GM19468 (cell line): Measurements from ENCODE around the gene IFI27.
"Not testable (repeated sequence)": the region's sequence is repeated elsewhere in the genome, so short reads cannot be mapped to it uniquely, and the experiment has no call there.

Experiments
- ATAC-seq: cut with Tn5 transposase; IDR thresholded peaks from one replicate; pipeline ENCODE4 v1.9.1; 2021; ENCODE audit warnings: mild to moderate bottlenecking, moderate library complexity, moderate number of reproducible peaks; ENCODE audit not compliant: unreplicated experiment; ENCODE audit errors: extremely low read depth

Gene IFI27

DNA sequence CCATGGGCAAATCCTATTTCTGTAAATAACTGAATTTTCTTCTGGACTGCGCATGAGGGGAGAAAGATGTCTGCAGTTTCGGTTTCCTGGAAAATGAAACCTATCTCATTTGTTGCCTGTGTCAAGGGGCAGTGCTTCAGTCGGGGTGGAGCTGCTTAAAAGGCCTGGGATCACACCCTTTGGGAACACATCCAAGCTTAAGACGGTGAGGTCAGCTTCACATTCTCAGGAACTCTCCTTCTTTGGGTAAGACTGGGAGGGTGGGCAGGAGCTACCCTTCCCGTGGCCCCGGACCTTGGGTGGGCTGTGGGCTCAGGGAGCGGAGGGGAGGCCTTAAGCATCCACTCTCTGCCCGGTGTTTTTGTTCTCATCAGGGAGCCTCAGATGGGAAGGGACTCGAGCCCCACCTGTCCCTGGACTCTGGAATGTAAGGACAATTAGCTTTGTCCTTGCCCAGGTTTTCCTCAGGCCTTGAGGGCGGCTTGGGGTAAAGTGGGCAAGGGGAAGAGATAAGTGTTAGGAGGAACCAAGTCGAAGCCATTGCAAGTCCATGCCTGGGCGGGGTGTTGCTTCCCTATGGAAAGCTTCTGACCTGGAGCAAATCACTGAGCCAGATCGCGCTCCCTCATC lies at the start of gene IFI27:
IFI27 (plus strand) TSS at position 185 of the 630 bp plus-strand sequence.
- no peak for ATAC-seq

GRCh38 chr14:94062344-94062940 lies 48.1 kb upstream of the IFI27 start:
- ATAC-seq, result no peak

DNA sequence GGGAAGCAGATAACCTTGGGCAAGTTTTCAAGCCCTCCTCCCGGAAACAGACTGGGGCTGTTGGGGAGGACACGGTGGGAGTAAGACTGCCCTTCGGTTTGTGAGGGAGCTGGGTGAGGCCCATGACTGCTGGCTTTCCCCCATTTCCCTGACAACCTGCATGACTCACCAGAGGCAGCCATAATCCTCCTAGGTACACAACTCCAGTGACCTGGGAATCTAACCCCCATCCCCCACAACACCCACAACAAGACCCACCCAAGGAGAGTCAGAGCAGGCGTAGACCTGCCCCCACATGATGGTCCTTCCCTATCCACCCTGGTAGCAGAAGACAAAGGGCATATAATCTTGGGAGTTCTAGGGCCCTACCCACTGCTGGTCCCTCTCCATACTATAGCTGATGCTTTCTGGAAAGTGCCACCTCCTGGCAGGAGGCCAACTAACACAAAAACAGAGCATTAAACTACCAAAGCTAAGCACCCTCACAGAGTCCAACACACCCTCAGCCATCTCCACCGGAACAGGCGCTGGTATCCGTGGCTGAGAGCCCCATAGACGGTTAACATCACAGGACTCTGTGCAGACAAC lies 44.4 kb upstream of the IFI27 start:
- no peak for ATAC-seq

DNA sequence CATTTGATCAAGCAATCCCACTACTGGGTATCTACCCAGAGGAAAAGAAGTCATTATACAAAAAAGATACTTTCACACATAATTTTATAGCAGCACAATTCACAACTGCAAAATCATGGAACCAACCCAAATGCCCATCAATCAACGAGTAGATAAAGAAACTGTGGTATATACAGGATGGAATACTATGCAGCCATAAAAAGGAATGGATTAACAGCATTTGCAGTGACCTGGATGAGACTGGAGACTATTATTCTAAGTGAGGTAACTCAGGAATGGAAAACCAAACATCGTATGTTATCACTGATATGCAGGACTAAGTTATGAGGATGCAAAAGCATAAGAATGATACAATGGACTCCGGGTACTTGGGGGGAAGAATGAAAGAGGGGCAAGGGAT lies 38.5 kb upstream of the IFI27 start:
- ATAC-seq, result not testable (repeated sequence)

DNA sequence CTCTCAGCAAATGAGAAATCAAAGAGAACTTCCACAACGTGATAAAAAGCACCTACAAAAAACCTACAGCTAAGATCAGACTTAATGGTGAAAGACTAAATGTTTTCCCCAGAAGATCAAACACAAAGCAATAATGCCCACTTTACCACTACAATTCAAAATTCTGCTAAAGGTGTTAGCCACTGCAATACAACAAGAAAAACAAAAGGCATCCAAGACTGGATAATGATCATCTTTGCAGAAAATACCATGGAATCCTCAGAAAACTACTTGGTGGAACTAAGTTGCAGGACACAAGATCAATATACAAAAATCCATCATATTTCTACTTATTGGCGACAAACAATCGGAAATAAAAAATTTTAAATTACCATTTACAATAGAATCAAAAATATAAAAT lies 36.0 kb upstream of the IFI27 start:
- ATAC-seq, result no peak

GRCh38 chr14:94075008-94075407 lies 35.5 kb upstream of the IFI27 start:
- ATAC-seq, result no peak

DNA sequence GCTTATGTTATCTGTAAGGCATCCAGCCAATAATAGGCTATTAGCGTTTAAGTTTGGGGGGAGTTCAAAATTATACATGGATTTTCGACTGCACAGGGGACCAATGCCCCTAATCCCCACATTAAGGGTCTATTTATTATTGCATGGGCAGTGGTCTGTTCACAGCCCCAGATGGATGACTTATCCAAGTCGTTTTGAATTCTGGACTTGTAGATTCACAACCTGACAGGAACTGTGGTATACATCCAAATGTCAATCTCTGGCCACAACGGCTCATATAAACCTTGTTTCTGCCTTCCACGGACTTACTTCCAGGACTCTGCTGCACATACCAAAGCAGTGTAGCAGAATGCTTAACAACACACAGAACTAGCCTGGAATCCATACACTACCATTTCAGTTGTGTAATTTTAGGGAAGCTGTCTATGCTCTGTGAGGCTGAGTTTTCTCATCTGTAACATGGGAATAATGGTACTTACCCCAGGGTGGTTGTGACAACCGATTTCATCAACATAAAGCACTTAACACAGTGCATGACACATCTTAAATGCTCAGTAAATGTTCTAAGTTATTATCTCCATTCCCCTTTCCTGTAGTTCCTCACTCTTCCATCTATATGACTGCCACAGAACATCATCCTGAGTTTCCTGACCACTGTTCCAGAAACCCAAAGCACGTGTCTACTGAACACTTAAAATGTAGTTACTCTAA lies 33.3 kb upstream of the IFI27 start:
- no peak for ATAC-seq

- ATAC-seq, result no peak
Measured at GRCh38 chr14:94077823-94078222, 32.7 kb upstream of the IFI27 start.

GRCh38 chr14:94079891-94080620 lies 30.5 kb upstream of the IFI27 start:
- no peak for ATAC-seq

DNA sequence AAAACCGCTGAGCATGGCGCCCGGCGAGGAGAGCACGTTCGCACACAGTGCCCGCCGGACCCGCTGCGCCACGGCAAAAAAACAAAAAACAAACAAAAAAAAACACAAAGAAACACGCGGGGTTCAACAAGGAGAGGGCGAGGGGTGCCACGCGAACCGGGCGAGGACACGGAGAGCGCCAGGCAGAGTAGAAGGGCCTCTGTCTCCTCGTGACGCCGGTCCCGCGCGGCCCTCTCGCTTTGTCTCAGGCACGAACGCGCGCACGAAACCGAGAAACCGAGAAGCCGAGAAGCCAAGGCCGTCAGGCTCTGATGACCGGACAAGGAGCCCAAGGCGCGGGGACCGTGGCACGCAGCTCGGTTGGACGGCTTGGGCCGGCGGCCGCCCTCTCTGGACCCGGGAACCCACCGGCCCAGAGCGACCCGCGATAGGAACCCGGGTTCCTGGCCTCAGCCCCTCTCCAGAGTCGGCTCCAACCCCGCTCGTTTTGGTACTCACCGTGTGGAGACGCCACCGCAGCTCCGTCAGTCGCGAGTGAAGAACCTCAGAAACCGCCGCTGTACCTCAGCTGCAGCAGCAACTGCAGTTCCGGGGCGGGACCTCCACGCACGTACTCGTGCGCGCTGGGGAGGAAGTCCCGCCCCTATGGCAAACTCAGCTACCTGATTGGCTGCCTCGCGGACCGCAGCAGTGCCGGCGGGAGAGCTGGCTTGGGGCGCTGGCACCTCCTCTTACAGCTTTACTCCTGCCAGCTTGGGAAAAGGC lies 29.7 kb upstream of the IFI27 start, which contains the start of the genes DDX24 and IFI27L1:
DDX24 (minus strand) TSS at position 582 of the 765 bp plus-strand sequence. CDS start 1,460 bp downstream, outside the sequence.
IFI27L1 (plus strand) TSS at position 690 of the 765 bp plus-strand sequence. CDS start 15,628 bp downstream, outside the sequence.
- ATAC-seq, result peak; percentile 99

GRCh38 chr14:94081386-94081820 lies 29.1 kb upstream of the IFI27 start:
- ATAC-seq, result no peak

- ATAC-seq, result no peak
Measured at GRCh38 chr14:94087891-94088290, 22.6 kb upstream of the IFI27 start.

GRCh38 chr14:94088516-94088915 lies 22.0 kb upstream of the IFI27 start:
- no peak for ATAC-seq

- no peak for ATAC-seq
Measured at GRCh38 chr14:94089479-94089878, 21.1 kb upstream of the IFI27 start.

GRCh38 chr14:94093418-94093817 lies 17.1 kb upstream of the IFI27 start:
- no peak for ATAC-seq

DNA sequence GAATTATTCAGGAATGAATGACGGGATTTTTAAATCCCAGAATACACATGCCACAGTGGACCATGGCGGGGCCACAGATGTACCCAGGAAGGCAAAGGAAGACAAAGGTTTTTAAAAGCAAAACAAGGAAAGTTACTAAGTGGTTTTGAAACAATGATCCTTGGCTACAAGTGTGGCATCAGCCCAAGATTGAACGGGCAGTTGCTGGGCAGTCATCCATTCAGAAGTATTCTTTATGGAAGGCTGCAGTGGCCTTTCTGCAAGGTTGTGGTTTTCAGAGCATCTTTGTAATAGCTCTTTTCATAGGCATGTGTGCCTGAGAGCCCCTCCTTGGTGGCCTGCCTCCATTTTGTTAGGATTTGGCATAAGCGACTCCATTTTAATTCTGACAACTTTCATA lies 13.4 kb upstream of the IFI27 start:
- no peak for ATAC-seq

DNA sequence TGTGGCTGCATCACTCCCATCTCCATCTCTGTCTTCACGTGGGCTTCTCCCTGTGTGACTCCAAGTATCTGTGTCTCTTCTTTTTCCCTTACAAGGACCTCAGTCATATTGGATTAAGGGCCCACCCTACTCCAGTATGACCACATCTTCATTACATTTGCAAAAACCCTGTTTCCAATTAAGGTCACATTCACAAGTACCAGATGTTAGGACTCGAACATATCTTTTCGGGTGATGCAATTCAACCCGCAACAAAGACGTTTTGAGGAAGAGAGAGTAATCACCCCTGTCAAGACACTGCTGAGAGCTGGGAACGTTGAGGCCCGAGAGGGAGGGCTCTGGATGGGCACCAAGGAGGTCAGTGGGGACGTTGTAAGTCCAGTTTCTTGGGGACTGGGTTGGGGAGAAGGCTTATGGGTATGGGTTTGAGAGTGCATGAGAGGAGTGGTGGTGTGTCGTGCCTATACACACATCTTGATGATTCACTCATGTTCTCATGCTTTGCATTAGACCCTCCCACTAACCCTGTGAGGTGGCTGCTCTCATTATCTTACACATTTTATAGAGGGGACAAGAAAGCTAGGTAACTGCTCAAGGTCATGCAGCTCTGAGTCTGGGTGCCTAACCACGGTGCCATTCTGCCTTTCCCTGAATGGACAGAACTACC lies 12.1 kb upstream of the IFI27 start:
- no peak for ATAC-seq

- ATAC-seq, result no peak
Measured at GRCh38 chr14:94099006-94099405, 11.5 kb upstream of the IFI27 start.

DNA sequence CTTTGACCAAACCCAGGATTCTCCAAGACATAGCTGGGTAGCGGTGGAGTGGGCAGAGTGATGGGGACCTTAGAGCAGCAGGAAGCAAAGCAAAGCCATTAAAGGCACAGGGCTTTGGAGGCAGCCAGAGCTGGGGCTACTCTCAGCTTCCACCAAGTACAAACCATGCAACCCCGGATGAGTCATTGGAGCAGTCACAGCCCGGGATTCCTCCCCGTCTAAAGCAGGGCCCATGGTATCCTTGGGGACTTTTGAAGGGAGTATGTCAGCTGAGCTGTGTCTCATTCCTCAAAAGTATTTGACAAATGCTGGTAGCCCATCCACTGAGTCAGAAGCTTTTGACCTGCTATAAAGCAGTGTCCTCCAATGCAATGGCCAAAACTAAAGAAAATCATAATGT lies 9.7 kb upstream of the IFI27 start:
- no peak for ATAC-seq
